Measurements from ENCODE around the gene DKK3. TPM values are rescaled to one million over a fixed set of nuclear protein-coding genes. Genes with fewer than 3 reads are reported as not detected.

DKK3 gene
- total RNA-seq, 1 donor from 2014 or later = 23.9 TPM

GRCh38 chr11:11946180-11946579 is 62.2 kb downstream of the DKK3 start:
- Histone ChIP-seq H3K4me2 (no peak overlapping the region), H2AFZ (replicated peaks) (no peak overlapping the region), H3K9me3 (ENCODE audit: low read depth) (no peaks in the 10 kb centered on the region), H3K4me1 (peaks cover 4% of the 10 kb centered on the region), H4K20me1 (ENCODE audit: low read depth) (no peaks in the 10 kb centered on the region), H3K36me3 (peaks cover 20% of the 10 kb centered on the region), H3K27ac (no peak overlapping the region), H3K4me3 (no peak overlapping the region), H3K9ac (no peak overlapping the region), H3K27me3 (no peaks in the 10 kb centered on the region), H3F3A (ENCODE audit: low read depth) (no peaks in the 10 kb centered on the region), H3K79me2 (ENCODE audit: low read depth) (no peaks in the 10 kb centered on the region)
- Mint-ChIP-seq H3K36me3 (peaks cover 48% of the 10 kb centered on the region), H3K27me3 (ENCODE audit: insufficient read depth, low read depth) (no peaks in the 10 kb centered on the region), H3K27ac (no peak overlapping the region), H3K4me1 (peaks cover 22% of the 10 kb centered on the region), H3K4me3 (no peak overlapping the region), H3K9me3 (no peaks in the 10 kb centered on the region)
- no peak for DNase-seq (ENCODE audit: low spot score)
- TF ChIP-seq EZH2 (IDR thresholded peaks at IDR 0.05) (no peak), CTCF (IDR thresholded peaks at IDR 0.05) (no peak)

DNA sequence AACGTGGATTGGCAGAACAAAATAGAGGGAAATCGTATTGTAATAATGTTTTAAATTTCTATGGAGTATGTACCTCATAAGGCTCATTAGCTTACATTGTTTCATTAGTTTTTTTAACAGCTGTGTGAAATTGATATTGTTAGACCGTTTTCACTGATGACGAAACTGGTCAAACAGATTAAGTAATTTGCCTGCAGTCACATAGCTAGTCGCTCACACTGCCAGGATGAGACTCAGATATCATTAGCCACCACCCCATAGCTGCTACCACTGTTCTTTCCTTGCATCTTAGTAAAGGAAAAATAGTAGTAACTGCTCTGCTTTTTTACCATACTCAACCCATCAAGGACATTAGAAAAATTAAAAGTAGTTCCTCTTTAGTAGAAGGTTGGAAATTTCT is 64.0 kb downstream of the DKK3 start:
- H3K27ac ChIP-seq = no peak overlapping the region
- TF ChIP-seq EZH2phosphoT487 (IDR thresholded peaks at IDR 0.05) (no peak), EZH2 (IDR thresholded peaks at IDR 0.05) (no peak)
- H3K4me2 ChIP-seq = no peak overlapping the region
- H3K36me3 ChIP-seq = peaks cover 8% of the 10 kb centered on the region
- H4K20me1 ChIP-seq (ENCODE audit: low read depth) = peaks cover 4% of the 10 kb centered on the region
- H3K4me1 ChIP-seq = peaks cover 21% of the 10 kb centered on the region
- H3F3A ChIP-seq (ENCODE audit: low read depth) = peaks cover 15% of the 10 kb centered on the region
- H3K9ac ChIP-seq = no peak overlapping the region
- Mint-ChIP-seq H3K27me3 (ENCODE audit: insufficient read depth, low read depth) (no peaks in the 10 kb centered on the region), H3K4me3 (no peak overlapping the region), H3K9me3 (no peaks in the 10 kb centered on the region), H3K4me1 (peaks cover 37% of the 10 kb centered on the region), H3K36me3 (peaks cover 37% of the 10 kb centered on the region), H3K27ac (no peak overlapping the region)
- no peaks in the 10 kb centered on the region for H3K9me3 ChIP-seq (ENCODE audit: low read depth)
- no peaks in the 10 kb centered on the region for H3K27me3 ChIP-seq
- H3K4me3 ChIP-seq = no peak overlapping the region
- no peaks in the 10 kb centered on the region for H3K79me2 ChIP-seq (ENCODE audit: low read depth)
- no peak for DNase-seq (ENCODE audit: low spot score)
- no peak overlapping the region for H2AFZ ChIP-seq (replicated peaks)

- H3K4me1 Mint-ChIP-seq = peaks cover 46% of the 10 kb centered on the region
- H3K79me2 ChIP-seq (ENCODE audit: low read depth) = no peaks in the 10 kb centered on the region
- H3K27ac ChIP-seq = peak overlapping the region; percentile 31
- no peaks in the 10 kb centered on the region for H3K27me3 Mint-ChIP-seq (ENCODE audit: insufficient read depth, low read depth)
- H3K4me3 ChIP-seq = no peak overlapping the region
- H3K9ac ChIP-seq = no peak overlapping the region
- H3K4me2 ChIP-seq = no peak overlapping the region
- H3K9me3 Mint-ChIP-seq = no peaks in the 10 kb centered on the region
- H3K4me3 Mint-ChIP-seq = no peak overlapping the region
- no peaks in the 10 kb centered on the region for H3K27me3 ChIP-seq
- DNase-seq (ENCODE audit: low spot score) = no peak
- H3K9me3 ChIP-seq (ENCODE audit: low read depth) = no peaks in the 10 kb centered on the region
- peaks cover 7% of the 10 kb centered on the region for H3K36me3 ChIP-seq
- peaks cover 21% of the 10 kb centered on the region for H3K4me1 ChIP-seq
- H3F3A ChIP-seq (ENCODE audit: low read depth) = peaks cover 26% of the 10 kb centered on the region
- TF ChIP-seq CTCF (IDR thresholded peaks at IDR 0.05) = no peak
- no peak for TF ChIP-seq EZH2phosphoT487 (IDR thresholded peaks at IDR 0.05)
- no peak for TF ChIP-seq EZH2 (IDR thresholded peaks at IDR 0.05)
- peaks cover 39% of the 10 kb centered on the region for H3K36me3 Mint-ChIP-seq
- peaks cover 4% of the 10 kb centered on the region for H4K20me1 ChIP-seq (ENCODE audit: low read depth)
- no peak overlapping the region for H3K27ac Mint-ChIP-seq
- H2AFZ ChIP-seq (replicated peaks) = no peak overlapping the region
Measured at GRCh38 chr11:11942668-11943067, 65.8 kb downstream of the DKK3 start.

DNA sequence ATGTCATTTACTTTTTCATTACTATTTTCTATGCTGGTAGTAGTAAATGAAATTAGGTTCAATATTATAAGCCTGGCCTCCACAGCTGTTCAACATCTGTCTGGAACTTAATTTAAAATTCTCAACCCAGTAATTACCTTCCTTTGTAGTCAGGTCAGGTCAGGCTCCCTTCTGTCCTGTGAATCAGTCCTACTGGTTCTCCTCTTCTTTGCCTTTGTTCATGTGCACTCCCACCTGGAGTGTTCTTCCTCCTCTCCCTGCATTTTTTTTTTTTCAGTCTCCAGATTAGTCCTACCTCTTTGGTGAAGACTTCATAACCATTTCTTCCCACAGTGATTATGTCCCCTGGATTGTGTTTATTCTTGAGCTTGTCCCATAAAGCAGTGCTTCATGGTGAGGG is 67.9 kb downstream of the DKK3 start:
- H3K27ac Mint-ChIP-seq = peak overlapping the region; percentile 51
- H3K4me1 ChIP-seq = peaks cover 21% of the 10 kb centered on the region
- H3K79me2 ChIP-seq (ENCODE audit: low read depth) = no peaks in the 10 kb centered on the region
- H3K9ac ChIP-seq = no peak overlapping the region
- no peak overlapping the region for H3K4me3 Mint-ChIP-seq
- H3K9me3 Mint-ChIP-seq = no peaks in the 10 kb centered on the region
- peak; percentile 55 for DNase-seq (ENCODE audit: low spot score)
- no peaks in the 10 kb centered on the region for H3K9me3 ChIP-seq (ENCODE audit: low read depth)
- no peak overlapping the region for H3K4me3 ChIP-seq
- H4K20me1 ChIP-seq (ENCODE audit: low read depth) = peaks cover 4% of the 10 kb centered on the region
- peaks cover 27% of the 10 kb centered on the region for H3F3A ChIP-seq (ENCODE audit: low read depth)
- peak overlapping the region; percentile 59 for H3K4me2 ChIP-seq
- H3K36me3 Mint-ChIP-seq = peaks cover 43% of the 10 kb centered on the region
- peaks cover 38% of the 10 kb centered on the region for H3K4me1 Mint-ChIP-seq
- H2AFZ ChIP-seq (replicated peaks) = no peak overlapping the region
- peak overlapping the region; percentile 76 for H3K27ac ChIP-seq
- H3K27me3 Mint-ChIP-seq (ENCODE audit: insufficient read depth, low read depth) = no peaks in the 10 kb centered on the region
- peaks cover 14% of the 10 kb centered on the region for H3K36me3 ChIP-seq
- TF ChIP-seq CTCF (IDR thresholded peaks at IDR 0.05) = no peak
- TF ChIP-seq EZH2 (IDR thresholded peaks at IDR 0.05) = no peak
- no peak for TF ChIP-seq EZH2phosphoT487 (IDR thresholded peaks at IDR 0.05)
- H3K27me3 ChIP-seq = no peaks in the 10 kb centered on the region

Data from neural progenitor cell (in vitro differentiated cells).